ENCODE results near the gene PPP1R27. TPM values are rescaled to one million over a fixed set of nuclear protein-coding genes. Genes with fewer than 3 reads are reported as not detected.

The PPP1R27 gene
- total and polyA plus RNA-seq, 8 donors, result 0.58 to 2.0 TPM; not detected in 6

GRCh38 chr17:81817758-81818147 is 17.1 kb downstream of the PPP1R27 start:
- Histone ChIP-seq H3K9me3 (no peaks in the 10 kb centered on the region), H3K27me3 (peaks cover 0 to 43% (median 3%) of the 10 kb centered on the region in 3 donors), H3K4me3 (no peak overlapping the region), H3K27ac (no peak overlapping the region), H3K36me3 (peaks cover 0 to 5% (median 4%) of the 10 kb centered on the region in 4 donors), H3K4me1 (peaks cover 16 to 32% (median 23%) of the 10 kb centered on the region in 4 donors)
- intact Hi-C loops (cut with DNase I; ENCODE audit: low total_unique reads), result no loop called here
- DNase-seq, result no peak
- WGBS, 5 donors, result 54 to 66% (median 60%) methylated on average over 7 of the region's 7 CpGs
- TF ChIP-seq POLR2A (IDR thresholded peaks at IDR 0.05), result no peak
- TF ChIP-seq CTCF (IDR thresholded peaks at IDR 0.05), result no peak
- no peak for TF ChIP-seq POLR2AphosphoS5 (IDR thresholded peaks at IDR 0.05)
- no peak for TF ChIP-seq EP300 (IDR thresholded peaks at IDR 0.05)

- intact Hi-C loops (cut with DNase I; ENCODE audit: low total_unique reads), result no loop called here
- H3K4me1 ChIP-seq, result peaks cover 0 to 14% (median 5%) of the 10 kb centered on the region in 4 donors
- no peak overlapping the region for H3K4me3 ChIP-seq
- 40 to 59% (median 44%) methylated on average over 2 of the region's 2 CpGs for WGBS, 5 donors
- peak overlapping the region in 1 of 5 donors; percentile 20 for H3K27ac ChIP-seq
- H3K36me3 ChIP-seq, result no peaks in the 10 kb centered on the region
- peaks cover 0 to 65% (median 16%) of the 10 kb centered on the region in 3 donors for H3K27me3 ChIP-seq
- DNase-seq, result peak in 1 of 2 donors; percentile 76
- no peak for TF ChIP-seq POLR2A (IDR thresholded peaks at IDR 0.05)
- no peak for TF ChIP-seq POLR2AphosphoS5 (IDR thresholded peaks at IDR 0.05)
- TF ChIP-seq CTCF (IDR thresholded peaks at IDR 0.05), result no peak
- no peak for TF ChIP-seq EP300 (IDR thresholded peaks at IDR 0.05)
- H3K9me3 ChIP-seq, result no peaks in the 10 kb centered on the region
Observed at GRCh38 chr17:81815646-81815986, 19.2 kb downstream of the PPP1R27 start.

- 43 to 58% (median 55%) methylated on average over 7 to 22 of the region's 24 CpGs for WGBS, 5 donors
- peak overlapping the region in 1 of 5 donors; percentile 20 for H3K27ac ChIP-seq
- H3K9me3 ChIP-seq, result no peaks in the 10 kb centered on the region
- H3K4me3 ChIP-seq, result no peak overlapping the region
- peaks cover 0 to 69% (median 20%) of the 10 kb centered on the region in 3 donors for H3K27me3 ChIP-seq
- intact Hi-C loops (cut with DNase I; ENCODE audit: low total_unique reads), result no loop called here
- no peak for TF ChIP-seq CTCF (IDR thresholded peaks at IDR 0.05)
- no peak for TF ChIP-seq POLR2A (IDR thresholded peaks at IDR 0.05)
- TF ChIP-seq EP300 (IDR thresholded peaks at IDR 0.05), result no peak
- no peak for TF ChIP-seq POLR2AphosphoS5 (IDR thresholded peaks at IDR 0.05)
- no peaks in the 10 kb centered on the region for H3K36me3 ChIP-seq
- DNase-seq, result peak in 1 of 2 donors; percentile 92
- peaks cover 0 to 14% (median 5%) of the 10 kb centered on the region in 4 donors for H3K4me1 ChIP-seq
Observed at GRCh38 chr17:81814748-81815645, 19.9 kb downstream of the PPP1R27 start.

- no peak for TF ChIP-seq EP300 (IDR thresholded peaks at IDR 0.05)
- TF ChIP-seq CTCF (IDR thresholded peaks at IDR 0.05), result no peak
- no peak for TF ChIP-seq POLR2A (IDR thresholded peaks at IDR 0.05)
- no peak for TF ChIP-seq POLR2AphosphoS5 (IDR thresholded peaks at IDR 0.05)
- H3K4me3 ChIP-seq, result no peak overlapping the region
- DNase-seq, result no peak
- no peak overlapping the region for H3K27ac ChIP-seq
- H3K36me3 ChIP-seq, result no peaks in the 10 kb centered on the region
- WGBS, 5 donors, result 90 to 93% (median 90%) methylated on average over 30 to 41 of the region's 41 CpGs
- H3K27me3 ChIP-seq, result peaks cover 0 to 70% (median 28%) of the 10 kb centered on the region in 3 donors
- H3K9me3 ChIP-seq, result no peaks in the 10 kb centered on the region
- intact Hi-C loops (cut with DNase I; ENCODE audit: low total_unique reads), result no loop called here
- peaks cover 0 to 14% (median 5%) of the 10 kb centered on the region in 4 donors for H3K4me1 ChIP-seq
Observed at GRCh38 chr17:81813861-81814683, 20.8 kb downstream of the PPP1R27 start.
